Kidney capillary endothelial cell (primary cell): ENCODE data around the gene RITA1.
A peak's percentile ranks its signal among the peaks of the same experiment; 100 is the strongest.
"Not testable (repeated sequence)": the region's sequence is repeated elsewhere in the genome, so short reads cannot be mapped to it uniquely, and the experiment has no call there.

Source experiments
- DNase-seq: peaks from one replicate; pipeline ENCODE4 v3.0.0-alpha.2; 2018; ENCODE audit warnings: low spot score

The RITA1 gene, protein sequence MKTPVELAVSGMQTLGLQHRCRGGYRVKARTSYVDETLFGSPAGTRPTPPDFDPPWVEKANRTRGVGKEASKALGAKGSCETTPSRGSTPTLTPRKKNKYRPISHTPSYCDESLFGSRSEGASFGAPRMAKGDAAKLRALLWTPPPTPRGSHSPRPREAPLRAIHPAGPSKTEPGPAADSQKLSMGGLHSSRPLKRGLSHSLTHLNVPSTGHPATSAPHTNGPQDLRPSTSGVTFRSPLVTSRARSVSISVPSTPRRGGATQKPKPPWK

DNA sequence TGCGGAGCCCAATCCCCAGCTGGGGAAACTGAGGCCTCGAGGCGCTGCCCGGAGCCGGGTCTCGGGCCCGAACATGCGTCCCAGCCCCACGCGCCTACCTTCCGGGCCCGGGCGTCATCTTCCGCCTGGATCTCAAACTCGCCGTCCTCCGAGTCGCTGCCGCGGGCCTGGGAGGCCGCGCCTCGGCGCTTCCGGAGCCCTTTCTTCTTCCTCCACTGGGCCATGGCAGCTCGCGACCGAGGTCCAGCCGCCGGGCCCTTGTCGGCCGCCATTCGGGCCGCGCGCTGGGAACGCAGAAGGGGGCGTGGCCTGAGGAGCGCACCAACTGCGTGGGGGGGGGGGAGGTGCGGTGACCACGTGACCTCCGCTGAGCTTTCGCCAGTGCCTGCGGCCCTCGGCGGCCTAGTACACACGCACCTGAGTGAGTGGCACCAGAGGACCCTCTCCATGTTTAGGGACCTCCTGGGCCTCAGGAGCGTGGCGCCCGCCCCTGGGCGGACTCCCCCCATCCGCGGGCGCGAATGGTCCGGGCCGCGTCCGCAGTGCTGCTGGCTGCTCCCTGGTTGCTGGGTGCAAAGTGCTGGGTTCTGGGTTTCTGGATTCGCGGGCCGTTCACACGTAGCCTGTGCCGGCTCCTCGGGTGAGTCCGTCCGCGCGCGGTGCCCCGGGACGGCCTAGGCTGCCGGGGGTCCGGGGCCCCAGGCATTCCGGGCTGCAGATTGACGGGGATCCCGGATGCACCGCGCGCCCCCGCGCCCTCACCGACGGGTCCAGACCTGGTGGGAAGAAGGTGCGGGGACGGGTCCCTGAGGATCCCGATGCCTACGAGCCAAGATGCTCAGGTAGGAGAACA lies at the start of gene RITA1, which contains the start of gene DDX54:
TSS of gene RITA1 (plus strand) at position 542 of the 853 bp plus-strand sequence. CDS start 1,026 bp downstream, outside the sequence.
TSS of gene DDX54 (minus strand) at position 299 of the 853 bp plus-strand sequence. CDS start at position 272, 27 bp downstream.
- peak; percentile 46 for DNase-seq

DNA sequence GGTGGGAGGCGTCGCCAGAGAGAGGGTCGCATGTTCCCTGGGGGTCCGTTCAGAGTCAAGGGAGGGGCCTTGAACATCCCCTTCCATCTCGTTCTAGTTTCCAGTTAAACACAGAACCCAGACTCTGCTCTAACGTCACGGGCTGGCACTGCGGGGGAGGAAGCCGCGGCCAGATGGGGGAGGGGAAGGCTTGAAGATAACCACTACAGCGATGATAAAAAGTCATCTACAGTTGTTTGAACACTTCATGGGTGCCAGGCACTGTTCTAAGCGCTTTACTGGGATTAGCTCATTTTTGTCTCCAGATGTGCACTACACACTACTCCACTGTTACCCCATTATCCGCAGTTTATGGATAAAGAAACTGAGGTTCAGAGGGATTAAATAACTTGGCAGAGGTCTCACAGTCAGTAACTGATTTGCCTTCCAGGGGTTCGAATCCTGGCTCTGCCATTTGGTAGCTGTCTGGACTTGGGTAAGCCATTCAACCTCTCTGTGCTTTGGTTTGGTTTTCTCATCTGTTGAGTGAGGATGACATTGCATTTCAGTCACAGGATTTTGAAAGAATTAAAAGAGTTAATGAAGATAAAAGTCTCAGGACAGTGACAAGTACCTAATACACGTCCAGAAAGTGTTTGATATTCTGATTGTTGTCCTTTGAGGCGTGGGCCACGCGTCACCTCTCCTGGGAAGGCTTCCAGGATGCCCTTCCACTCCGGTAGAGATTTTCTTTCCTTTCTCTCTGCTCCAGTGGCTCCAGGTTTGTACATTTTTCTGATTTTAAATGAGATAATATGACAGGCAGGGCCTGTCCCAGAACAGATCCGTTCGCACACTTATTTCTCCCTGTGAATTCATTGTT lies 49.2 kb upstream of the RITA1 start:
- DNase-seq, result no peak

DNA sequence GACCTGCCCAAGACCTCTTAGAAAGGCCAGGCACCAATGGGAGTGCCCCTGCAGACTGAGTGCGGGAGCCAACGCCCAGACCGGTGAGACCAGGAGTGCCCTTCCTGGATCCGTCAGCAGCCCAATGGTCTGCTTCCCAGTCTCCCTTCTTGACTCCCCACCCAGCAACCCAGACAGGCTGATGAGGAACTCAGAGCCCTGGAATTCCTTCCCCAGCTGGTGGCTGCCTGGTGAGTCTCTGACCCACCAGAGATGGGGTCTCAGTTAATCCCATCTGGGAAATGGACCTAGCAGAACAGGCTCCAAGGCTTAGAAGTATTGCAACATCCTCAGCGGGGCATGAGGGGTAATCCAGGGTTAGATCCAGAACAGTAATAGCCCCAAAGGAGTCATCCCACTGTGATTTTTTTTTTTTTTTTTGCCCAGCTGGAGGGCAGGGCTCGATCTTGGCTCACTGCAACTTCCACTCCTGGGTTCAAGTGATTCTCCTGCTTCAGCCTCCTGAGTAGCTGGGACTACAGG lies 48.5 kb upstream of the RITA1 start:
- DNase-seq, result no peak

DNA sequence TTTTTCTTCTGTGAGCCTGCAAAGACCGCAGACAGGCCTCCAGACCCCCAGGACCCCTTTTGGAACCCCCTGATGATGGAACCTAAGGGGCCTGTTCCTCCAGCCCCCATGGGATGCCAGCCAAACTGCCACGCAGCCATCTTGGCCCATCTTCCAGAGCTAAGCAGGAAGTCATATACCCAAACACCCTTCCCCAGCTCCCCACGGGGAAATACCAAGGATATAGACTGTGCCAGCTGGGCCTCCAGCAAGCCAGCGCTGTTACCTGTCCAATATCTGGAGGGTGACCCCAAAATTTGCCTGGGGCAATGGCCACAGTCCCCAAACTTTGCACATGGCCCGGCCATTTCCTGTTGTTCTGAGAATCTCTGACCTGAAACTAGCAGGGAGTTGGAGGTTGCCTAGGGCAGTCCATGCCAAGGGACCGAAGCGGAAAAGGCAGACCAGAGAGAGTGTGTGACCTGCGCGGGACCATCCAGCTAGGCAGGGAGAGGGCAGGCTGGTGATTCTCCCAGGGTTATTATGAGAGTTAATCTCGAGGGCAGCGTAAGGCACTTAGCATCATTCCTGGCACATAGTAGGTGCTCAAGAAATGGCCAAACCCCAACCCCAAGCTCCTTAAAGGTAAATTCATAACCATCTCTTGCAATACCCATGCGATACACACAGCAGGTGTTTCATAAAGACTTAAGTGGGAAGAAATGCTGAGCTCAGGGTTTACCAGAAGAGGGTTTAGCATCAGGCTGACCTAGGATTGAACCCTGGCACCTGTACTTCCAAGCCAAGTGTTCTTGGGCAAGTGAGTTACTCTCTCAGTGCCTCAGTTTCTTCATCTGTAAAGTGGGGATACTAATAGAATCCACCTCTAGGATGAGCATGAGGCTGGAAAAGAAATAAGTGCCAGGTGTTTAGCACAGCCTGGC lies 47.4 kb upstream of the RITA1 start:
- DNase-seq, result no peak

DNA sequence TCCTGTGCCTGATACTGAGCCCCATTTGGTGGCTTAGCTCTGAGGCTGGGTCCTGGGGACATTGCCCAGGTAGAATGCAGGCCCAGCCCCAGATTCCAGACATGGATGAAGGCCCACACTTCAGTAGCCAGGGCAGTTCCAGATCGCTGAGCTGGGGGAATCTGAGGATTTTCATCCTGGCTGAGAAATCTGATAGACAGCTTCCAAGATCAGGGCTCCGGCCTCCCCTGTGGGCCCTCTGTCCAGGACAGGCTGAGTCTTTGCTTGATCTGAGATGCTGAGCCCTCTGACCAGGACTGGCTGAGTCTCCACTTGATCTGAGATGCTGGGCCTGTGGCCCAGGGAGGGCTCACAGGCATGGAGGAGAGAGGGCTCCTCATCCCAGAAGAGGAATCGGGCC lies 46.7 kb upstream of the RITA1 start:
- DNase-seq, result no peak

DNA sequence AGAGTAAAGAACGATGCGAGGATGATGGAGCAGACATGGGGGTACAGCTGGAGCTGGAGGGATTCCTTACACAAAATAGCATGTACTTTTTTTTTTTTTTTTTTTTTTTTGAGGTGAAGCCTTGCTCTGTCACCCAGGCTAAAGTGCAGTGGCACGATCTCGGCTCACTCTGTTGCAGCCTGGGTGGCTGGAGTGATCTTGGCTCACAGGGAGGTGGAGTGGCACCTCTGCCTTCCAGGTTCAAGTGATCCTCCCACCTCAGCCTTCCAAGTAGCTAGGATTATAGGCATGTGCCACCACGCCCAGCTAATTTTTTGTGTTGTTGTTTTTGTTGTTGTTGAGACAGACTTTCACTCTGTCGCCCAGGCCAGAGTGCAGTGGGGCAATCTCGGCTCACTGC lies 44.8 kb upstream of the RITA1 start:
- DNase-seq, result no peak

DNA sequence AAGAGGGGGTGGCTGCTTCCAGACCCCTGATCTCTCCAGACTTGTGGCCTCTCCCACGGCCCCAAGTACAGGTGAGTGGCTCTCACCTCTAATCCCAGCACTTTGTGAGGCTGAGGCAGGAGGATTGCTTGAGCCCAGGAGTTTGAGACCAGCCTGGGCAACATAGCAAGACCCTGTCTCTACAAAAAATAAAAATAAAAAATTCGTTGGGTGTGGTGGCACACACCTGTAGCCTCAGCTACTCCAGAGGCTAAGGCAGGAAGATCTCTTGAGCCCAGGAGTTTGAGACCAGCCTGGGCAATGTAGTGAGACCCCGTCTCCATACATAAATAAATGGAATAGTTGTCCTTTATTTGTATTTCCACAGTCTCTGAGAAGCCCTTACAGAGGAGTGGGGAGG lies 43.8 kb upstream of the RITA1 start:
- DNase-seq, result not testable (repeated sequence)

DNA sequence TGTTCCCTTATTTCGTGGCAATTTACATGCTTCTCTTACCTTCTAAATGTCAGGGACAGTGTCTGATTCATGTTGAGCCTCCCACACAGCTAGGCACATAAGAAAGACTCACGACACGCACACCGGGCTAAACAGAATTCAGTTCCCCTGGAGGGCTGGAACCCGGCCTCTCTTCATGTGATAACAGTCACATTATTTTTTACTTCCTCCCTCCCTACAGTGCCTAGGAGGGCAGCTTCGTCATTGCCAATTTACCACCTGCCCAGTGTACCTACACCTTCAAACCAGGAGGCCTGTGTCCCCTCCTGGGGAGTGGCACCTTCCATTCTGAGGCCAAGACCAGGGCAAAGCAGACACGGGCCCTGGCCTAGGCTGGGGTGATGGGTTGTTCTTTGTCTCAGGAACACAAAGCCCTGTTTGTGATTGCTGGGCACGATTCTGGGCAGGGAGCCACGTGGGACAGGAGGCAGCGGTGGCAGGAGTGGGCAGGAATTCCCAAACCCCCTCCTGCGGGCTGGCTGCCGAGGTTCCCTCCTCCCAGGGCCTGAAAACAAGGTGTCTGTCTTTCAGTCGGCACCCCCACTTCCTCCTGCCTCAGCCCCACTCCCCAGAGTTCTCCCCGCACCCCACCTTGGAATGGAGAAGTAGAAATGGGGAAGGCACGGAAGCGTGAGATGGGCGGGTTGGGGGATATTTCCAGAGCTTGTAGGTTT lies 43.2 kb upstream of the RITA1 start:
- no peak for DNase-seq

DNA sequence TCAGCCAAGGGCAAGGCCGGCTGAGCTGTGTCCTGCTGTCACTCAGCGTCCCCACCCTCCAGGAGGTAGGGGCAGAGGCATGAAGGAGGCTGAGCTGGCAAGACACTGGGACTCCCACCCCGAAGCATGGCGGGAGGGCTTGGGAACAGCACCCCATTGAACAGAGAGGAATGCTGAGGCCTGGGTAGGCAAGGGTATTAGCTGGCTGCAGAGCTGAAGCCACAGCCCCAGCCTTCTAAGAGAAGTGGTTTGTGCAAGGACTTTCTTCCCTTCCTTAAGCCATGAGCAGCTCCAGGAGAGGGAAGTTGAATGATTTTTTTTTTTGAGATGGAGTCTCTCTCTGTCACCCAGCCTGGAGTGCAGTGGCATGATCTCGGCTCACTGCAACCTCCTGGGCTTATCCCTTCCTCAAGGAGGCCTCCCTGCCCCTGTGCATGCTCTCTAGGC lies 42.6 kb upstream of the RITA1 start:
- DNase-seq, result no peak

DNA sequence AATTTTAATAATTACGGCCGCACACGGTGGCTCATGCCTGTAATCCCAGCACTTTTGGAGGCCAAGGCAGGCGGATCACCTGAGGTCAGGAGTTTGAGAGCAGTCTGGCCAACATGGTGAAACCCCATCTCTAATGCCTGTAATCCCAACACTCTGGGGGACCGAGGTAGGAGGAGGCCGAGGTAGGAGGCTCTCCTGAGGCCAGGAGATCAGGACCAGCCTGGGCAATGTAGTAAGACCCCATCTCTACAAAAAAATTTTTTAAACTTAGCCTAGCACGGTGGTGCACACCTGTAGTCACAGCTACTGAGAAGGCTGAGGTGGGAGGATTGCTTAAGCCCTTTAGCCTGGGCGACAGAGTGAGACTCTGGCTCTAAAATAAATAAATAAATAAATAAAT lies 41.6 kb upstream of the RITA1 start:
- no peak for DNase-seq

DNA sequence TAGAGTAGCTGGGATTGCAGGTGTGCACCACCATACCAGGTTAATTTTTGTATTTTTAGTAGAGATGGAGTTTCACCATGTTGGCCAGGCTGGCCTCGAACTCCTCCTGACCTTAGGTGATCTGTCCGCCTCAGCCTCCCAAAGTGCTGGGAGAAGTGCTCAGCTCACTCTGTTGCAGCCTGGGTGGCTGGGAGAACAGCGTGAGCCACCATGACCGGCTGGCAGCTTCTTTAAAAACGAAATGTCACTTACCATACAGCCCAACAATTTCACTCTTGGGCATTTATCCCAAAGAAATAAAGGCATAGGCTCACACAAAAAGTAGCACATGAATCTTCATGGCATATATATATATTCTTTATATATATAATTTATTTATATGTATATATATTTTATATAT lies 40.7 kb upstream of the RITA1 start:
- no peak for DNase-seq

DNA sequence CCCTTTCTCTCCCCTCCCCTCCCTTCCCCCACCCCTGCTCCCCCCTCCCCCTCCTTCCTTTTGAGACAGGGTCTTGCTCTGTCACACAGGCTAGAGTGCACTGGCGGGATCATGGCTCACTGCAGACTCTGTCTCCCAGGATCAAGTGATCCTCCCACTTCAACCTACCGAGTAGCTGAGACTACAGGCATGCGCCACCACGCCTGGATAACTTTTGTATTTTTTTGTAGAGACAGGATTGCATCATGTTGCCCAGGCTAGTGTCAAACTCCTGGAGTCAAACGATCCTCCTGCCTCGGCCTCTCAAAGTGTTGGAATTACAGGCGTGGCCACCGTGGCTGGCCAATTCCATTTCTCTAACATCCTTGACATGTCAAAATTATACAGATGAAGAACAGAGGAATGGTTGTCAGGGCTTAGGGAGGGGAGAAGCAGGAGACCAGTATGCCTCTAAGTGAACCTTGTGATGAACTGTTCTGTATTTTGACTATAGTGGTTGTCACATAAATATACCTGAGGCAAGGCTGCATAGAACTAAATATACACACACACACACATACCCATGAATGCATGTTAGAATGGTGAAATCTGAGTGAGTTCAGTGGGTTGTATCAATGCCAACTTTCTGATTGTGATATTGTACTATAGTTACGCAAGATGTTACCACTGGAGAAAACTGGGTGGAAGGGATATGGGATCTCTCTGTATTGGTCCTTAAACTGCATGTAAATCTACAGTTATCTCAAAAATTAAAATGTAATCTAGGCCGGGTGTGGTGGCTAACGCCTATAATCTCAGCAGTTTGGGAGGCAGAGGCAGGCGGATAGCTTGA lies 39.6 kb upstream of the RITA1 start:
- no peak for DNase-seq

DNA sequence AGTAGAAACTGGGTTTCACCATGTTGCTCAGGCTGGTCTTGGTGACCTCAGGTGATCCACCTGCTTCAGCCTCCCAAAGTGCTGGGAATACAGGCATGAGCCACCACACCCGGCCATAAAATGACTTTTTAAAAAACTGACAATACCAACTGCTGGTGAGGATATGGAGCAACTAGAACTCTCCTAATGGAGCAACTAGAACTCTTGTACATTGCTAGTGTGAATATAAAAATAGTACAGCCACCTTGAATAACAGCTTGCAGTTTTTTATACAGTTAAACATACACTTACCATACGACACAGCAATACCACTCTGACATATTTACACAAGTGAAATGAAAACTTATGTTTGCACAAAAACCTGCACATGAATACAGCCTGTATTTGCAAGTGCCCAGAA lies 38.5 kb upstream of the RITA1 start:
- no peak for DNase-seq

DNA sequence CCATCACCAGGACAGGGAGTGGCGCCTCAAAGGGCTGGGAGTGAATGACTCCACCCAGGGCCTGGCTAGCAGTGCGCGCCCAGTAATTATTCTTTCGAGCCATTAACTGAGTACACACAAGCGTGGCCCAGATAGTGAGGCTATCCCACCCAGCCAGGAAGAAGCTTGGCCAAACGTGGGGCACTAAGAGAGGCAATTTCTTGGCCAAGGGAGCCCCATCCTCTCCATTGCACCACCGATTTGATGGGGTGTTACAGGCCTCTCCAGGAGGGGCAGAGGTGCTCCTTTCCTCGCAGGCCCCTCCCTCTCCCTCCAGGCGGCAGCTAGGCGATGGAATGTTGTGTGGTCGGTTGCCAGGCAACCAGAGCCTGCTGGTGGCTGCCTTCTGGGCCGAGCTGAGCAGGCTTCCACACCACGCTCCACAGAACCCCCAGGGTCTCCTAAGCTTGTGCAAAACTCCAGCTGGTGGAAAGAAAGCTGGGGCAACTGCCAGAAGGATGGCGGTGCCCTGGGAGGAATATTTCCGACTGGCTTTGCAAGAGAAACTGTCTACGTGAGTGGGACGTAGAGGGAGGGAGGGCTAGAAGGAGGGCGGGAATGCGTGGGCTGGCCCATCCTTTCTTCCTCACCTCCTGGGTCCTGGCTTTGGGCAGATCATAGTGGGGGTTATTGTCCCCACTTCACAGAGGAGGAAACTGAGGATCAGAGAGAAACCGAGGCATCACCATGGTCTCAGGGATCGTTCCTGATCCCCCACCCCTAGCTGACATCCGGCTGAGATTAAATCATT lies 36.0 kb upstream of the RITA1 start, which contains the start of gene CFAP73:
TSS of gene CFAP73 (plus strand) at position 364 of the 790 bp plus-strand sequence. CDS start at position 498, 134 bp downstream.
- peak; percentile 33 for DNase-seq

DNA sequence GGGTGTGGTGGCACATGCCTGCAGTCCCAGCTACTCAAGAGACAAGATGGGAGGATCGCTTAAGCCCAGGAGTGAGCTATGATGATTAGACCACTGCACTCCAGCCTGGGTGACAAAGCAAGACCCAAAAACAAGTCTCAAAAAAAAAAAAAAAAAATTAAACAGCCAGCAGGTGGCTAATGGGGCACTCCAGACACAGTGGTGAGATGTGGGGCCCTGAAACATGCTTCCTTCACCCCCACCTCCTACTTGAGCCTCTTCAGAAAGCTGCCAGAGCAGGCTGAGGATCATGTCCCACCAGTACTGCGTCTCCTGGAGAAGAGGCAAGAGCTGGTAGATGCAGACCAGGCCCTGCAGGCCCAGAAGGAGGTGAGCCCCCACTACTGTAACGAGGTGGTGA lies 33.9 kb upstream of the RITA1 start:
- DNase-seq, result no peak

DNA sequence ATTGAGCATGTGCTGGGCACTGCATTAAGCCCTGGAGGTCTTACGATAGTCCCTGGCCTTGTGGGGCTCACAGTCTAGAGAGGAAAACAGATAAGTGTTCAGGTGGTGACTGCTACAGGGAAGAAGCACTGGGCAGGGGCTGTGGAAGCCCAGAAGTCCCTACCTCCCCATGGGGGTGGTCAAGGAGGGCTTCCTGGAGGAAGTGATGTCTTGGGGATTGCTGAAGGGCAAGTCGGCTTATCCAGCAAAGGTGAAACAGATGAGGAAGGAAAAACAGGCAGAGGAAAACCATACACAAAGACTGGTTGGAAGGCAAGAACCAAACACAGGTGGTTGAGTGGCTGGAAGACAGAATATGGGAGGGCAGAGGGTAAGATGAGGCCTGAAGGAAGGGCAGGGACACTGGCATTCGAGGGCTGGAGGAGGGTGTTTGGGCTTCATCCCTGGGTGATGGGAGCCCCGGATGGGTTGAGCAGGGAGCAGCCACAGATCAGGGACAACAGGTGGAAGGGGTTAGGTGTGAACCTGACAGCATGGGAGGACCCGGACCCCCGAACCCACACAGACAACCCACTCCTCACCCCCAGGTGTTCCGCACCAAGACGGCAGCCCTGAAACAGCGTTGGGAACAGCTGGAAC lies 33.2 kb upstream of the RITA1 start:
- no peak for DNase-seq

DNA sequence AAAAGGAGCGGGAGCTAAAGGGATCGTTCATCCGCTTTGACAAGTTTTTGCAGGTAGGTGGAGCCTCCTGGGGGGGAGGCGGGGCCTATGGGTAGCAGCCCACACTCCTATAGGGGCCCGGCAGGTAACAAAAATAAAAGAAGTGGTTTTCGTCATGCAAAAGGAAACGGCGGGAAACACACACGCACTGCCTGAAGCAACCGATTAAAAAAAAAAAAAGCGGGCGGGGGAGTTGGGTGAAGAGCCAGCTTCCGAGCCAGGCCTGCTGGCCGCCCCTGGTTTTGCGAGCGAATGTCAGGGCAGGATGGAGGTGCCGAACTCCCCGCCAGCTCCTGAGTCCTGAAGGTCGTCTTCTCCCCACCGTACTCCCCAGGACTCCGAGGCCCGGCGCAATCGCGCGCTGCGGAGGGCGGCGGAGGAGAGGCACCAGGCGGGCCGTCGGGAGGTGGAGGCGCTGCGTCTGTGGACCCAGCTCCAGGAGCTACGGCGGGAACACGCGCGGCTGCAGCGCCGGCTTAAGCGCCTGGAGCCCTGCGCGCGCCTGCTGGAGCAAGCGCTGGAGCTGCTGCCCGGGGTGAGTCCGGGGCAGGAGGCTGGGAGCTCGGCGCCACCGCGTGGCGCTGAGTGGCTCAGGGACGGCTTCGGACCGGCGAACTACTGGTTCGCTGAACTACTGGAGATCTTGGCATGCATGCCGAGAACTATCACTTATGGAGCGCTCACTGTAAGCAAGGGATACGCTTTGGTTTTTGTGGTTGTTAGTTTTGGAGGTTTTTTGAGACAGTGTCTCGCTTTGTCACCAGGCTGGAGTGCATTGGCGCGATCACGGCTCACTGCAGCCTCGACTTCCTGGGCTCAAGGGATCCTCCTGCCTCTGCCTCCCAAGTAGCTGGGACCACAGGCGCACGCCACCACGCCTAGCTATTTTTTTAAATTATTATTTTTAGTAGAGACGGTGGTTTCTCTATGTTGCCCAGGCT lies 32.4 kb upstream of the RITA1 start:
- DNase-seq, result peak; percentile 53
